Stimulated activated CD4-positive, alpha-beta T cell treated with anti-CD3 and anti-CD28 coated beads, TNF-alpha, amount 100 ng/mL, for 1 hour (primary cell): Measurements from ENCODE around the gene PRCP.
A peak's percentile ranks its signal among the peaks of the same experiment; 100 is the strongest.

Experiments used
- DNase-seq, 3 donors: peaks; one replicate each; pipeline ENCODE4 v3.0.0-alpha.2; 2020; ENCODE audit warnings: low read depth in 3 of 3, low spot score in 1 of 3

The PRCP gene

GRCh38 chr11:82907371-82907770 lies 7.1 kb upstream of the PRCP start:
- DNase-seq = no peak

- DNase-seq = no peak
These were observed 6.7 kb upstream of the PRCP start for GRCh38 chr11:82906931-82907330.

DNA sequence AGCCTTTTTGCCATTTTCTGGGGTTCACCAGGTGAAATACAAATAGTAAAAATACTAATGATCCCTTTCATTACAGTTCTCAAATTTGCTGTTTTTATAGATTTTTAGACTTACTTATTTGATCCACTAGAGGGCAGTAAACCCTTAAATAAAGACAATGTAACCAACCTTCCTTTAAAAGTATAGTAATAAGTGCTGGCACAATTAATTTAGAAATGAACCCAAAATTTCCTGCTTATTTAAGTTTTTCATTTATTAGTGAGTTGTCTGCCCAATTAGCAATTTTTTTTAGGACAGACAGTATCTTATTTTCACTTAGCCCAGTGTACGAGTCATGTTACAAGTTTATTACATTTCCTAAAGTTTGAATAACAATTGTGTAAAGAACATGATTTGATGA lies 6.0 kb upstream of the PRCP start:
- no peak for DNase-seq

GRCh38 chr11:82903843-82904586 lies 3.8 kb upstream of the PRCP start:
- DNase-seq = no peak

GRCh38 chr11:82902880-82903279 lies 2.6 kb upstream of the PRCP start:
- no peak for DNase-seq

DNA sequence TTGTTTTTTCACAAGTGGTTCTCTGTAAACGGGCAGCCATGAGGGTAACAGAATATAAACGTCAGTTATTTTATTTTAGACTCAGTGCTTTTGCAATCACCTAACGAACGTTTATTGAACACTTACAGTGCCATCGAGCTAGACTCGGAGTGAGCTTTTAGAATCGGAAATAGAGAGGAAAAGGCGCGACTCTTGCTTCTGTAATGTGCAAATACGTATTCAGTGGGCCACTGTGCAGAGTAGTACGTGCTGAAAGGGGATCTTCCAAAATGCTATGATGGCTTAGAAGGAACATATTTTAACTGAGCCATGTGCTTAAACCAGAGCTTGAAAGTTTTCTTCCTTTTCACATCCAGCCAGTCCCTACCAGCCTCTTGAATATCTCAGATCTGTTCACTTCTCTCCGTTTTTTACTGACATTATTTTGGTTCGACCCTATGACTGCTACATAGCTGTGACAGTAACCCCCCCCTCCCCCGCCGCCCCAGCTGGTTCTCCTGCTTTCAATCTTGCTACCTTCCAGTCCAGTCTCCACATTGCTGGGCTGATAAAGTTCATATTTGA lies 1.8 kb upstream of the PRCP start:
- no peak for DNase-seq

DNA sequence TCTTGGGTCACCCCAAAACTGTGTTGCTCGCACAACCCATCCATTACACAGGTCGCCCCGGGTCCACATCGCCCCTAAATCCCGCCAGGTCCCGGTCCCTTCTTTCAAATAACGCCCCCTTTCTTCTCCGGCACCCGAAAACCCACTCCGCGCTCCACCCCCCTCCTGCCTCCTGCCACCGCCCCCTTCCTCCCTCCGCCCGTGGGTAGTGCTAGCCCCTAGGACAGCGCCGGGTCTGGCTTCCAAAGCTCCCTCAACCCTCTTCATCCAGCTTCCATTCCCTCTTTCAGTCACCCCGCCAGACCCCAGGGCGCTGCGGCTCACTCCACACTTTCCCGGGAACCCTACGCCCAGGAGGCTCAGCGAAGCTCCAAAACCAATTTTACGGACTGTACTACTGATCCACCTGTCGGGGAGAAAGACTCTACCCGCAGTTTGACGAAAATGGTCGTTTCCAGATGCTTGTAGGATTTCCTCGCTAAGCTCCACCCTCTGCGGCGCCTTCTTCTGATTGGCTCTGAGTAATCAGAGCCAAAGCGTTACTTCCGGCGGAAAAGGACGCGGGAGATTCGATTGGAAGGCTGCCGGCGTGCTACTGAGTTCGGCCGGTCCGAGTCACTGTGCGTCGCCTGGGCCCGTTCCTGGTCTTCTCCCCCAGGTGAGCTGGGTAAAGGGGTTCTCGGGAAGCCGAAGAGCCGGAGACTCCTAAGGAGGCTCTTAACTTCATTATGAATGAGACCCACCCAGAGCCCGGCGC lies 1.1 kb upstream of the PRCP start, which contains the start of gene DDIAS:
Gene DDIAS (plus strand): TSS at position 572 of the 757 bp plus-strand sequence. CDS start 13,003 bp downstream, outside the sequence.
- DNase-seq = peak; percentile 79 to 80 (median 80)

DNA sequence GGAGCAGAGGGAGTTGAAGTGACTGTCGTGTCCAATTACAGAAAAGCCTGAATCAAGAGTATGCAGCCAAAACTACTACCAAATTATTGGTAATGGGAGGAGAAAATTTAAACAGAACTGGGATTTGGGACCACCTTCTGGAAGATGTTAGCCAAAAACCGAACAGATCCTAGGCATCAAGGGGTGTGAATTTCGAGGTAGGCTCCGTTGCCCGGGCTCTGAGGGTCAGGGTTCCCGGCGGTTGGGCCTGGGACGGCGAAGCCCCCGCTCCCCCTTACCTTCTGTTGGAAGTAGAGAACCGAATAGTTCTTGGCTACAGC lies 313 bp downstream of the PRCP start:
- no peak for DNase-seq

- DNase-seq = no peak
These were observed 927 bp downstream of the PRCP start for GRCh38 chr11:82899186-82899820.

- no peak for DNase-seq
These were observed 2.0 kb downstream of the PRCP start for GRCh38 chr11:82898241-82898640.

GRCh38 chr11:82896183-82896582 lies 4.0 kb downstream of the PRCP start:
- no peak for DNase-seq

DNA sequence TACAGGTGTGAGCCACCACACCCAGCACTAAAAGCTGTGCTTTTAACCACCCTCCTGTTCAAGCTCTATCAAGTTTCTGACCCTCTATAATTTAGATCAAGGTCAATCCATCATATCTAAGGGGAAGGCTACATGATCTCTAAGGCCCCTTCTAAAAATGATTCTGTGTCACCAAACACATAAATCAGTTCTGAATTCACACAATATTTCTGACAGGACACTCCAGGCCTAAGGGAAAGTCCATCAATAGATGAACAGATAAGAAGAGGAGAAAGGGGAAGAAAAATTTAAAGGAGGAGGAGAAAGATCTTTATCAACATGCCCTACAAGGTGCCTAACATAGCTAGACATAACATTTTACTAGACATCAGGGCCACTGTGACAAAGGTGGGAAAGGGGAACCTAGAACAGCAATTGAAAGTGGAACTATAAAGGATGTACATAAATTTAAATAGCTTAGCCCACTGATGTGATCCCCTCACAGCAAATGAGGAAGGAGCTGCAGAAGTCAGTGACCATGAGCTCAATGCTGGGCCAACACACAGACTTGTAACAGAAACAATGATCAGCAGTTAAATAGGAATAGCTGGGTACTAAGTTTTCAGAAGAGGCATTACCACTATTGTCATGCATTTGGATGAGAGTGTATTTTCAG lies 4.7 kb downstream of the PRCP start:
- no peak for DNase-seq

GRCh38 chr11:82892611-82893169 lies 7.5 kb downstream of the PRCP start:
- DNase-seq = no peak

- no peak for DNase-seq
These were observed 9.3 kb downstream of the PRCP start for GRCh38 chr11:82890936-82891335.

- DNase-seq = no peak
These were observed 10.3 kb downstream of the PRCP start for GRCh38 chr11:82890002-82890341.

DNA sequence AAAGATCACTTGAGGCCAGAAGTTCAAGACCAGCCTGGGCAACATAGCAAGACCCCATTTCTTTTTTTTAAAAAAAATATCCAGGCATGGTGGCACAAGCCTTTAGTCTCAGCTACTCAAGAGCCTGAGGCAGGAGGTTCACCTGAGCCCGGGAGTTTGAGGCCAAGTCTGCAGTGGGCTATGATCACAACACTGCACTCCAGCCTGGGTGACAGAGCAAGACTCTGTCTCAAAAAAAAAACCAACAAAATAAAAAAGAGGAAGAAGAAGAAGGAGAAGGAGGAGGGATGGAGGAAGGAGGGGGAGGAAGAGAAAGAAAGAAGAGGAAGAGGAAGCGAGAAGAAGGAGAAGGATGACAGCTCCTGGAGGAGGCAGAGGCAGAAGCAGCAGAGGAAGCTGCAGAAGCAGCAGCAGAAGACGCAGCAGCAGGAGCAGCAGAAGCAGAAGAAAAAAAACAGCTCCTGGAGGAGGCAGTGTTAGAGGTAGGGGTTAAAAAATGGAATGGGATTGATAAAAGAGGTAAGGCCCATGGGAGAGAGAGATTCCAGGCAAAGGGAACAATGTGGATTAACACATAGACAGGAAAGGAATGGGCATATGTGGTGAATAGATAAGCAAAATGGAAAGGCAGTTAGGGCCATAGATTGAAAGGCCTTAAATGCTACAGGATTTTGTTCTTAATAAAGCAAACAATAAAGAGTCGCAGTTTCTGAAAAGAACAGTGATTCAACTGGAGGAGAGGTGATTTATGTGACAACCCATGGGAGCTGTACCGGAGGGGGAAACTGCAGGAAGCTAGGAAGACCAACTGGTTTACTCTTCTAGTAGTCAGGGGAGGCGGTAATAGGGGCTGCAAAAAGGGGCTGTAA lies 10.9 kb downstream of the PRCP start:
- no peak for DNase-seq

GRCh38 chr11:82883853-82884252 lies 16.4 kb downstream of the PRCP start:
- DNase-seq = no peak

DNA sequence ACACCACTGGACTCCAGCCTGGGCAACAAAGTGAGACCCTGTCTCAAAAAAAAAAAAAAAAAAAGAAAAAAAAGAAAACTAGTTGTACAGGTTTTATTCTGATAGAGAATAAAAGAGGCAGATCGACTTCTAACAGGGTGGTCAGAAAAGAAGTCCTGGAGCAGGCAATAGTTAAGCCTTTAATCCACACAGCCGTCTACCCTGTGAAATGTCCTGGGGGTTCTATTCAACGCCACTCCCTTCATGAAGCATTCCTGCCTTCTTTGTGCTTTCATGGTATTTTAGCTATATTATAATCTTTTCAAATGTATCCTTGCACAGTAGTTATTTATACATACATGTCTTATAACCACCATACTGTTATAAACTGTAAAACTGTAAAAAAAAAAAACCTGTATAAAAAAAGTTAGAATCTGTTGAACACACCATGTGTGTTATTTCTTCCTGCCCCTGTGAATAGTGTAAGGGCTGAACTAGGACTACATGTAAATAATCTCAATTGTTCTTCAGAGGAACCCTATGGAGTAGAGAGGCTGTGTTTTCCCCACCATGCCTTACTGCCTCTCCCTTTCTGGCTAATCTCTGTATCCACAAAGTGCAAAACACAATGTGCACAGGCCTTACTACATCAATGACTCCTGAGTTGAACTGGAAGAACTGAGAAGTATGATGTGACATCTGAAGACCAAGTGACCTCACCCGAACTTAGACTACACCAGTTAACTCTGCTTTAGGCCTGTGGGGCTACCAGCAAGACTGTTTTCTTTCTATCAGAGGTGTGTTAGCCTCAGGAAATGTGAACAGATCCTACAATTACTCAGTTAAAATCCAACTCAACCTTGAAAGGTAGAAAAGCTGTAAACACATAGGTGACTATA lies 25.3 kb downstream of the PRCP start:
- no peak for DNase-seq

- no peak for DNase-seq
These were observed 26.3 kb downstream of the PRCP start for GRCh38 chr11:82873919-82874333.
